ENCODE results near the gene YAE1. TPM values are rescaled to one million over a fixed set of nuclear protein-coding genes. Genes with fewer than 3 reads are reported as not detected.

Gene YAE1
- total and polyA plus RNA-seq, 2 donors (not counting 1 experiment from before 2014, with no cell fraction given) = 36.3 to 39.3 TPM

DNA sequence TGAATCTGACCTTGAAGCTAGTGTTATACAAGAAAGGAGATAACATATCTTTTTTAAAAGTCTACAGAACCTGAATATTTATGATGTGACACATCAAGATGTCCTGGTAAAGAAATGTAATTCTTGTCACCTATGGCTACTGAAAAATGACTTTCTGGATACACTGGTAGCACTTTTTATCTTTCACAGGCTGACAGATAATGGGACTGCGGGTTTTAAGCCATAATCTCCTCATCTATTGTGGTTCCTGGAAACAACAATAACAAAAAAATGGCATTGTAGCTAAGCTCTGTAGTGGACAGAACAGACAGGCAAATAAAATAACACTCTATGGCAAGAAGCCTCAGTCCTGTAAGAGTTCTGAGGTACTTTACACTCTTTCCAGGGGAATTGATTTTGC, 31.6 kb upstream of the YAE1 start:
- TF ChIP-seq EZH2 (IDR thresholded peaks at IDR 0.05; ENCODE audit: low read length, missing control alignments) = no peak
- TF ChIP-seq, protein P1, sequence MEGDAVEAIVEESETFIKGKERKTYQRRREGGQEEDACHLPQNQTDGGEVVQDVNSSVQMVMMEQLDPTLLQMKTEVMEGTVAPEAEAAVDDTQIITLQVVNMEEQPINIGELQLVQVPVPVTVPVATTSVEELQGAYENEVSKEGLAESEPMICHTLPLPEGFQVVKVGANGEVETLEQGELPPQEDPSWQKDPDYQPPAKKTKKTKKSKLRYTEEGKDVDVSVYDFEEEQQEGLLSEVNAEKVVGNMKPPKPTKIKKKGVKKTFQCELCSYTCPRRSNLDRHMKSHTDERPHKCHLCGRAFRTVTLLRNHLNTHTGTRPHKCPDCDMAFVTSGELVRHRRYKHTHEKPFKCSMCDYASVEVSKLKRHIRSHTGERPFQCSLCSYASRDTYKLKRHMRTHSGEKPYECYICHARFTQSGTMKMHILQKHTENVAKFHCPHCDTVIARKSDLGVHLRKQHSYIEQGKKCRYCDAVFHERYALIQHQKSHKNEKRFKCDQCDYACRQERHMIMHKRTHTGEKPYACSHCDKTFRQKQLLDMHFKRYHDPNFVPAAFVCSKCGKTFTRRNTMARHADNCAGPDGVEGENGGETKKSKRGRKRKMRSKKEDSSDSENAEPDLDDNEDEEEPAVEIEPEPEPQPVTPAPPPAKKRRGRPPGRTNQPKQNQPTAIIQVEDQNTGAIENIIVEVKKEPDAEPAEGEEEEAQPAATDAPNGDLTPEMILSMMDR (conservative IDR thresholded peaks at IDR 0.05 in 1 of 2, IDR thresholded peaks at IDR 0.05 in 1 of 2; ENCODE audit: low read depth in 1 of 2, low read length in 2 of 2) = no peak
- Histone ChIP-seq H3K4me2 (ENCODE audit: extremely low read depth, insufficient read depth, low read length) (no peak overlapping the region), H4K20me1 (ENCODE audit: control insufficient read depth, extremely low read depth, insufficient read depth, low read length) (no peaks in the 10 kb centered on the region), H3K27ac (ENCODE audit: insufficient read depth, low read length) (no peak overlapping the region), H2AFZ (ENCODE audit: low read length) (no peak overlapping the region), H3K4me1 (ENCODE audit: control insufficient read depth, extremely low read depth, insufficient read depth, low read length) (no peaks in the 10 kb centered on the region), H3K79me2 (ENCODE audit: control insufficient read depth, insufficient read depth, low read length) (no peaks in the 10 kb centered on the region), H3K36me3 (ENCODE audit: control insufficient read depth, insufficient read depth, low read length) (no peaks in the 10 kb centered on the region), H3K9me3 (ENCODE audit: control insufficient read depth, insufficient read depth, low read depth, low read length) (no peaks in the 10 kb centered on the region), H3K27me3 (ENCODE audit: control insufficient read depth, insufficient read depth, low read length) (peaks cover 3% of the 10 kb centered on the region), H3K4me3 (replicated peaks in 1 of 4; ENCODE audit: control extremely low read depth in 1 of 4, insufficient read depth in 1 of 4, low read depth in 3 of 4, low read length in 4 of 4) (no peak overlapping the region), H3K9ac (ENCODE audit: insufficient read depth, low read length) (no peak overlapping the region)
- DNase-seq (ENCODE audit: low read depth in 2 of 2) = no peak

- H3K4me1 ChIP-seq (ENCODE audit: control insufficient read depth, extremely low read depth, insufficient read depth, low read length) = no peaks in the 10 kb centered on the region
These were observed 31.1 kb upstream of the YAE1 start for GRCh38 chr7:39535064-39535463.

GRCh38 chr7:39535720-39536119, 30.5 kb upstream of the YAE1 start:
- no peak overlapping the region for H3K9ac ChIP-seq (ENCODE audit: insufficient read depth, low read length)
- no peaks in the 10 kb centered on the region for H3K9me3 ChIP-seq (ENCODE audit: control insufficient read depth, insufficient read depth, low read depth, low read length)
- no peak overlapping the region for H3K27ac ChIP-seq (ENCODE audit: insufficient read depth, low read length)
- TF ChIP-seq, protein P1 (conservative IDR thresholded peaks at IDR 0.05 in 1 of 2, IDR thresholded peaks at IDR 0.05 in 1 of 2; ENCODE audit: low read depth in 1 of 2, low read length in 2 of 2) = no peak
- TF ChIP-seq EZH2 (IDR thresholded peaks at IDR 0.05; ENCODE audit: low read length, missing control alignments) = no peak
- H3K4me3 ChIP-seq (replicated peaks in 1 of 4; ENCODE audit: control extremely low read depth in 1 of 4, insufficient read depth in 1 of 4, low read depth in 3 of 4, low read length in 4 of 4) = no peak overlapping the region
- no peaks in the 10 kb centered on the region for H4K20me1 ChIP-seq (ENCODE audit: control insufficient read depth, extremely low read depth, insufficient read depth, low read length)
- no peaks in the 10 kb centered on the region for H3K36me3 ChIP-seq (ENCODE audit: control insufficient read depth, insufficient read depth, low read length)
- no peak for DNase-seq (ENCODE audit: low read depth in 2 of 2)
- H3K4me1 ChIP-seq (ENCODE audit: control insufficient read depth, extremely low read depth, insufficient read depth, low read length) = no peaks in the 10 kb centered on the region
- no peaks in the 10 kb centered on the region for H3K79me2 ChIP-seq (ENCODE audit: control insufficient read depth, insufficient read depth, low read length)
- peaks cover 7% of the 10 kb centered on the region for H3K27me3 ChIP-seq (ENCODE audit: control insufficient read depth, insufficient read depth, low read length)
- H3K4me2 ChIP-seq (ENCODE audit: extremely low read depth, insufficient read depth, low read length) = no peak overlapping the region
- H2AFZ ChIP-seq (ENCODE audit: low read length) = no peak overlapping the region

More at GRCh38 chr7:39535064-39535463, 31.1 kb upstream of the YAE1 start:
- no peak overlapping the region for H3K9ac ChIP-seq (ENCODE audit: insufficient read depth, low read length)
- no peaks in the 10 kb centered on the region for H3K9me3 ChIP-seq (ENCODE audit: control insufficient read depth, insufficient read depth, low read depth, low read length)
- no peak overlapping the region for H3K4me2 ChIP-seq (ENCODE audit: extremely low read depth, insufficient read depth, low read length)
- no peak overlapping the region for H3K27ac ChIP-seq (ENCODE audit: insufficient read depth, low read length)
- no peaks in the 10 kb centered on the region for H3K79me2 ChIP-seq (ENCODE audit: control insufficient read depth, insufficient read depth, low read length)
- H3K27me3 ChIP-seq (ENCODE audit: control insufficient read depth, insufficient read depth, low read length) = peaks cover 7% of the 10 kb centered on the region
- no peak overlapping the region for H3K4me3 ChIP-seq (replicated peaks in 1 of 4; ENCODE audit: control extremely low read depth in 1 of 4, insufficient read depth in 1 of 4, low read depth in 3 of 4, low read length in 4 of 4)
- DNase-seq (ENCODE audit: low read depth in 2 of 2) = no peak
- no peaks in the 10 kb centered on the region for H3K36me3 ChIP-seq (ENCODE audit: control insufficient read depth, insufficient read depth, low read length)
- no peak overlapping the region for H2AFZ ChIP-seq (ENCODE audit: low read length)
- TF ChIP-seq EZH2 (IDR thresholded peaks at IDR 0.05; ENCODE audit: low read length, missing control alignments) = no peak
- TF ChIP-seq, protein P1 (conservative IDR thresholded peaks at IDR 0.05 in 1 of 2, IDR thresholded peaks at IDR 0.05 in 1 of 2; ENCODE audit: low read depth in 1 of 2, low read length in 2 of 2) = no peak
- no peaks in the 10 kb centered on the region for H4K20me1 ChIP-seq (ENCODE audit: control insufficient read depth, extremely low read depth, insufficient read depth, low read length)

Measured in fibroblast of lung (primary cell).